C4-2B (cell line): ENCODE results near the gene PYGO1.
"Not testable (repeated sequence)": the region's sequence is repeated elsewhere in the genome, so short reads cannot be mapped to it uniquely, and the experiment has no call there.

ENCODE experiments used
- H3K27ac ChIP-seq: fragments of 450-650 bp; 2 replicates; pipeline ENCODE4 v1.5.1; 2017
- ZFX ChIP-seq: fragments of 450-650 bp; IDR thresholded peaks from 2 replicates; pipeline ENCODE4 v1.6.1; 2017
- TF ChIP-seq, protein P1 (sequence below): fragments of 450-650 bp; conservative IDR thresholded peaks from 2 replicates; pipeline ENCODE4 v1.5.1; 2017; ENCODE audit warnings: mild to moderate bottlenecking

PYGO1 gene

GRCh38 chr15:55518641-55519040, 69.5 kb downstream of the PYGO1 start:
- TF ChIP-seq, protein P1, sequence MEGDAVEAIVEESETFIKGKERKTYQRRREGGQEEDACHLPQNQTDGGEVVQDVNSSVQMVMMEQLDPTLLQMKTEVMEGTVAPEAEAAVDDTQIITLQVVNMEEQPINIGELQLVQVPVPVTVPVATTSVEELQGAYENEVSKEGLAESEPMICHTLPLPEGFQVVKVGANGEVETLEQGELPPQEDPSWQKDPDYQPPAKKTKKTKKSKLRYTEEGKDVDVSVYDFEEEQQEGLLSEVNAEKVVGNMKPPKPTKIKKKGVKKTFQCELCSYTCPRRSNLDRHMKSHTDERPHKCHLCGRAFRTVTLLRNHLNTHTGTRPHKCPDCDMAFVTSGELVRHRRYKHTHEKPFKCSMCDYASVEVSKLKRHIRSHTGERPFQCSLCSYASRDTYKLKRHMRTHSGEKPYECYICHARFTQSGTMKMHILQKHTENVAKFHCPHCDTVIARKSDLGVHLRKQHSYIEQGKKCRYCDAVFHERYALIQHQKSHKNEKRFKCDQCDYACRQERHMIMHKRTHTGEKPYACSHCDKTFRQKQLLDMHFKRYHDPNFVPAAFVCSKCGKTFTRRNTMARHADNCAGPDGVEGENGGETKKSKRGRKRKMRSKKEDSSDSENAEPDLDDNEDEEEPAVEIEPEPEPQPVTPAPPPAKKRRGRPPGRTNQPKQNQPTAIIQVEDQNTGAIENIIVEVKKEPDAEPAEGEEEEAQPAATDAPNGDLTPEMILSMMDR, result peak; percentile 34; the same call in 1 of the 2 replicates
- TF ChIP-seq ZFX, result no peak
- no peak overlapping the region for H3K27ac ChIP-seq

DNA sequence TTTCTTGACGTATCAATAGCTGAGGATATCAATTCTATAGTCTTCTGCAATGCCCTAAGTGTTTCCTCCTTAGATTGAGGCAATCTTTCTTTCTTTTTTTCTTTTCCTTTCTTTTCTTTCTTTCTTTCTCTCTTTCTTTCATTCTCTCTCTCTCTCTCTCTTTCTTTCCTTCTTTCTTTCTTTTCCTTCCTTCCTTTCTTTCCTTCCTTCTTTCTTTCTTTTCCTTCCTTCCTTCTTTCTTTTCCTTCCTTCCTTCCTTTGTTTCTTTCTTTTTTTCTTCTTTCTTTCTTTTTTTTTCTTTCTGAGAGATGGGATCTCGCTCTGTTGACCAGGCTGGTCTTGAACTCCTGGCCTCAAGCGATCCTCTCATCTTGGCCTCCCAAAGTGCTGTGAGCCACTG, 70.1 kb downstream of the PYGO1 start:
- no peak overlapping the region for H3K27ac ChIP-seq
- TF ChIP-seq ZFX, result no peak
- TF ChIP-seq, protein P1, result no peak

- TF ChIP-seq, protein P1, result no peak
- no peak for TF ChIP-seq ZFX
- no peak overlapping the region for H3K27ac ChIP-seq
These were observed 72.0 kb downstream of the PYGO1 start for GRCh38 chr15:55515991-55516776.

GRCh38 chr15:55515491-55515890, 72.7 kb downstream of the PYGO1 start:
- TF ChIP-seq ZFX, result no peak
- TF ChIP-seq, protein P1, result no peak
- H3K27ac ChIP-seq, result no peak overlapping the region

- H3K27ac ChIP-seq, result no peak overlapping the region
- no peak for TF ChIP-seq ZFX
- TF ChIP-seq, protein P1, result no peak
These were observed 73.7 kb downstream of the PYGO1 start for GRCh38 chr15:55514414-55514850.

DNA sequence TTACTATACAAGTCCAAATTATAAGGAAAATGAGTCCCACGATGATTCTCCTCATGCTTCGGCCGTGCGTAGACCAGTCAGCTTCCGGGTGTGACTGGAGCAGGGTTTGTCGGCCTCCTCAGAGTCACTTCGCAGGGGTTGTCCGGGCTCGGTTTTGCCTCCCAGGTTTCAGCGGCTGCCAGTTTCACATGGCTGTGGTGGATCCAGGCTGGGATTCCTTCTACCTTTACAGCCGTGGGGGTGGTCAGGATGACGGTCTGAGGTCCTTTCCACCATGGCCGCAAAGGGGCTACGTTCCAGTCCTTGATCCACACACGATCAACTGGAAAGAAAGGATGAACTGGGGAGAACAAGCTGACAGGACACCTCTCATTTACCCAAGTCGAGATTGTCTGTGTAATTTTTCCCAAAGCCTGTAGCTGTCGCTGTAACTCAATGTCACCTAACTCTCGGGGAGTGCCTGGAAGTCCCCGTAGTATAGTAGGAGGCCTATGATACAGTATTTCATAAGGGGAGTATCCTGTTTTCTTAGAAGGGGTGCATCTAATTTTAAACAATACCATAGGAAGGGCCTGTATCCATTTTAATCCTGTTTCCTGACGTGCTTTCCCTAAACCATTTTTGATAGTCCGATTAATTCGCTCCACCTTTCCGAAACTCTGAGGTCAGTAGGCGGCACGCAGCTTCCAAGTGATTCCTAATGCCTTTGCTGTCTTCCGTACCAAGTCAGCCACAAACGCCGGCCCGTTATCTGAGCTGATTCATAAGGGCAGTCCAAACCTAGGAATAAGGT, 74.3 kb downstream of the PYGO1 start:
- H3K27ac ChIP-seq, result not testable (repeated sequence)
- TF ChIP-seq, protein P1, result peak; percentile 34

DNA sequence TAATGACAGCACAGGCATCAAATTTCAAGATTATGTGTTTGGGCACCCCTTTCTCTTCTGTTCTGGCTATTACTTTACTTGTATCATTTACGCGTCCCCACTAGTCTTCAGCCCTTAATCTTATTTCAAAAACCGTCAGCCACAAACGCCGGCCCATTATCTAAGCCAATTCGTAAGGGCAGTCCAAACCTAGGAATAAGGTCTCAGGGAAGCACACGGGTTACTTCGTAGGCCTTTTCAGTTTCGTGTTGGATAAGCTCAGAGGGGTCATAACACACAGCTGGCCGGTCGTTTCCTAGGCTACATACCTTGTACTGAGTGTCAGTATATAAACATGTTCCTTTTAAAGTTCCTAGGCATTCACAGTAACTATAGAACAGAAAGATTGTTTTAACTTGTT, 75.0 kb downstream of the PYGO1 start:
- H3K27ac ChIP-seq, result no peak overlapping the region
- TF ChIP-seq, protein P1, result no peak
- TF ChIP-seq ZFX, result no peak
